ENCODE measurements around the gene TLCD5. TPM values are rescaled to one million over a fixed set of nuclear protein-coding genes. Genes with fewer than 3 reads are reported as not detected.

Gene TLCD5
- total RNA-seq, 2 donors from 2014 or later, result 0.62 to 1.3 TPM

DNA sequence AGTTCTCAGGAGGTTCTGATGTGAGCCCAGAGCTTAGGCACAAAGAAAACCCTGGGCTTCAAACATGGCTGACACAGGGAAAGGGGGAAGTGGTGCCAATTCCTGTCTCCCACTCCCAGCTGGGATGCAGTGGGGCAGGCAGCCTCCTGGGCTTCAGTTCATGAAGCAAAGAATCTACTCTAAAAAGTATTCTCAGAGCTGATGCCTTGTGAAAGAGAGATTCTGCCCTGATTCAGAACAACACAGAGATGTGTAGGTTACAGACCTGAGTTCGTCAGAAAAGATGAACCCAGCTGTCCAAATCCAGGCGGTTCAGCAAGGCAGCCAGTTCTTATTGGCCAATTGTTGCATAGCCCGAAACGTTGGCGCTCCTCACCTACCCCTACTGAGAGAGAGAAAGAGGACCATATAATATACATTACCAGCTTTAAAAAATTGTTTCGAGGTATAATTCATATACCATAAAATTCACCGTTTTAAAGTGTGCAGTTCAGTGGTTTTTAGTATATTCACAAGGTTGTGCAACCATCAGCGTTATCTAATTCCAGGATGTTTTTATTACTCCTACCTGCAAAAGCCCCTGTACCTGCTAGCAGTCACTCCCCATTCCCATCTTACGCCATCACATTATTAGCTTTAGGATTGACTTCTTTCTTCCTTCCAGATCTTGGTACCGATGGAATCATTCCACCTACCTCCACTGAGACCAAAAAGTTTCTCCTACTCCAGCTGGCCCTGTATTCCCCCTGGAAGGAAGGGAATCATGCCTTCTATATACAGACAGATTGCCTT is 7.2 kb upstream of the TLCD5 start:
- Histone ChIP-seq H3K27me3 (no peaks in the 10 kb centered on the region), H3K27ac (no peak overlapping the region), H3K9ac (ENCODE audit: low read depth in 2 of 2, low read length in 2 of 2) (no peak overlapping the region), H3K4me3 (no peak overlapping the region), H3K9me3 (no peaks in the 10 kb centered on the region), H3K4me1 (no peaks in the 10 kb centered on the region), H3K36me3 (no peaks in the 10 kb centered on the region)
- DNase-seq, result no peak
- TF ChIP-seq, protein P1, sequence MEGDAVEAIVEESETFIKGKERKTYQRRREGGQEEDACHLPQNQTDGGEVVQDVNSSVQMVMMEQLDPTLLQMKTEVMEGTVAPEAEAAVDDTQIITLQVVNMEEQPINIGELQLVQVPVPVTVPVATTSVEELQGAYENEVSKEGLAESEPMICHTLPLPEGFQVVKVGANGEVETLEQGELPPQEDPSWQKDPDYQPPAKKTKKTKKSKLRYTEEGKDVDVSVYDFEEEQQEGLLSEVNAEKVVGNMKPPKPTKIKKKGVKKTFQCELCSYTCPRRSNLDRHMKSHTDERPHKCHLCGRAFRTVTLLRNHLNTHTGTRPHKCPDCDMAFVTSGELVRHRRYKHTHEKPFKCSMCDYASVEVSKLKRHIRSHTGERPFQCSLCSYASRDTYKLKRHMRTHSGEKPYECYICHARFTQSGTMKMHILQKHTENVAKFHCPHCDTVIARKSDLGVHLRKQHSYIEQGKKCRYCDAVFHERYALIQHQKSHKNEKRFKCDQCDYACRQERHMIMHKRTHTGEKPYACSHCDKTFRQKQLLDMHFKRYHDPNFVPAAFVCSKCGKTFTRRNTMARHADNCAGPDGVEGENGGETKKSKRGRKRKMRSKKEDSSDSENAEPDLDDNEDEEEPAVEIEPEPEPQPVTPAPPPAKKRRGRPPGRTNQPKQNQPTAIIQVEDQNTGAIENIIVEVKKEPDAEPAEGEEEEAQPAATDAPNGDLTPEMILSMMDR (IDR thresholded peaks at IDR 0.05), result no peak
- intact Hi-C loops (cut with DNase I), result no loop called here

DNA sequence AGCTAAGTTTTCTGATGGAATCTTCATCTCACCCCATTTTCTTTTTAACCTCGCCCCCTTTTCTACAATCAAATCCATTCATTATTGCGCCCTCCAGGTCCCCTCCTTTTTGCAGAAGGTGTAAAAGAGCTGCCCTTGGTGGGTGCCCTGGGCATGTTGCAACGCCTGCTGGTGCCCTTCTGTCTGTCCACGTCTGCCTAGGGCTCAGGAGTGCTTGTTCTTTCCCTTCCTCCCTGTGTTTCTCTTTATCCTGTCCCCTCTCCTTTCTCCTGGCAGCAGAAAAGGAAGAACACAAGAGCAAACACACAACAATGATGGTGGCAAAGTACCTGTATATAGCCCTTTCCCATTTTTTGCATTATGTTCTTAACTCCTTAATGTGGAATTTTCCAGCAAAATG is 6.2 kb upstream of the TLCD5 start:
- TF ChIP-seq, protein P1 (IDR thresholded peaks at IDR 0.05), result no peak
- no peak overlapping the region for H3K9ac ChIP-seq (ENCODE audit: low read depth in 2 of 2, low read length in 2 of 2)
- no peak overlapping the region for H3K27ac ChIP-seq
- DNase-seq, result no peak
- H3K4me1 ChIP-seq, result no peaks in the 10 kb centered on the region
- intact Hi-C loops (cut with DNase I), result no loop called here
- H3K36me3 ChIP-seq, result no peaks in the 10 kb centered on the region
- no peak overlapping the region for H3K4me3 ChIP-seq
- no peaks in the 10 kb centered on the region for H3K9me3 ChIP-seq
- H3K27me3 ChIP-seq, result no peaks in the 10 kb centered on the region

DNA sequence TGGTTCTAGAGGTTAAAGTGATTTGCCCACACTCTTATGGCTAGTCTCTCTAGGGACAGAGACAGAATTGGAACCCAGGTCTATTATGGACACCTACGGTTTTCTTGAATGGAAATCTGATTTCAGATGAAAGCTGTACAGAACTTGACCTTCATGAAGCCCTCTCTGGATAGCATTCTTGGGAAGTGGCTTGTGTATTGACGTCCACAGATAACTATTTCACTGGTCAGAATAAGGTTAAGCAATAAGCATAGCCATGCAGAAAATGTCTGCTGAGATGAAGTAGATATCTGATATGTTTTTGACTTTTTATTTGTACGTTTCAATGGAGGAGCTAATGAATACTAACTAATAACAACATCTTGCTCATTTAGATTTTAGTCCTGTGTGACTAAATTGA is 1.1 kb downstream of the TLCD5 start:
- H3K4me3 ChIP-seq, result no peak overlapping the region
- H3K4me1 ChIP-seq, result no peaks in the 10 kb centered on the region
- no peaks in the 10 kb centered on the region for H3K9me3 ChIP-seq
- DNase-seq, result no peak
- peaks cover 4% of the 10 kb centered on the region for H3K27me3 ChIP-seq
- TF ChIP-seq, protein P1 (IDR thresholded peaks at IDR 0.05), result no peak
- H3K27ac ChIP-seq, result no peak overlapping the region
- no peaks in the 10 kb centered on the region for H3K36me3 ChIP-seq
- intact Hi-C loops (cut with DNase I), result no loop called here
- H3K9ac ChIP-seq (ENCODE audit: low read depth in 2 of 2, low read length in 2 of 2), result no peak overlapping the region

DNA sequence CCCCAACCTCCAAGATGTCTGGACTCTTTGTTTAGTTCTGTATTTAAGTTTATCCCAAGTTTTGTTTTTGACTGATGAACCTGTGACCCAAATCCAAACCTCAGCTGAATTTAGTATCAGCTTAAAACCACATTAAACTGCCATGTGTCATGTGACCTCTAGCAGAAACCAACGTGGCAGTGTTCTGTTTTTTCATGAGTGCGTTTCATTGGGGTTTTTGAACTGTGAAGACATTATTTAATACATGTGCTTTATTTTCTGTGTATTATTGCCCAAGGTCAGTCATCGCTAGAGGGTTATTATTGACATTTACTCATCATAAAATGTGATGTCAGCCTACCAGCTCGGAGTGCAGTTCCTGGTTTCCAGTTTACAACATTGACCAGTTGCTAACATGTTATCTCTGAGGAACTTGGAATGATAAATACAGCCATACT is 1.8 kb downstream of the TLCD5 start:
- TF ChIP-seq, protein P1 (IDR thresholded peaks at IDR 0.05), result no peak
- intact Hi-C loops (cut with DNase I), result no loop called here
- Histone ChIP-seq H3K4me1 (no peaks in the 10 kb centered on the region), H3K27me3 (peaks cover 4% of the 10 kb centered on the region), H3K27ac (no peak overlapping the region), H3K36me3 (no peaks in the 10 kb centered on the region), H3K9ac (ENCODE audit: low read depth in 2 of 2, low read length in 2 of 2) (no peak overlapping the region), H3K9me3 (no peaks in the 10 kb centered on the region), H3K4me3 (no peak overlapping the region)
- no peak for DNase-seq

DNA sequence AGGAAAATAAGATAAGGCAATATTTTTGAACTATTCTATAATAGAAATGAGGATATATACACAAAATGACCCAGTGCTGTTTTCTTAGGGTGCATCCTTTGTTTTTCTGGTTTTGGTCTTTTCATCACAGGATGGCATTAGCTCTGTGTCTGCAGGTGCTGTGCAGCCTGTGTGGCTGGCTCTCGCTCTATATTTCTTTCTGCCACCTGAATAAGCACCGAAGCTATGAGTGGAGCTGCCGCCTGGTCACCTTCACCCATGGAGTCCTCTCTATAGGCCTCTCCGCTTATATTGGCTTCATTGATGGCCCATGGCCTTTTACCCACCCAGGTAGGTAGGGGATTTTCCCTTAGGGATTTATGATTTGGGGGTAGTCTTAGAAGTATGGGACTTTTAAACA is 2.2 kb downstream of the TLCD5 start:
- DNase-seq, result no peak
- Histone ChIP-seq H3K36me3 (no peaks in the 10 kb centered on the region), H3K27ac (no peak overlapping the region), H3K9ac (ENCODE audit: low read depth in 2 of 2, low read length in 2 of 2) (no peak overlapping the region), H3K4me3 (no peak overlapping the region), H3K27me3 (peaks cover 4% of the 10 kb centered on the region), H3K4me1 (no peaks in the 10 kb centered on the region), H3K9me3 (no peaks in the 10 kb centered on the region)
- TF ChIP-seq, protein P1 (IDR thresholded peaks at IDR 0.05), result no peak
- intact Hi-C loops (cut with DNase I), result no loop called here
